Skeletal muscle tissue (tissue), 4 donors: ENCODE data around the gene AHI1. TPM values are rescaled to one million over a fixed set of nuclear protein-coding genes. Genes with fewer than 3 reads are reported as not detected.
"Not testable (repeated sequence)": the region's sequence is repeated elsewhere in the genome, so short reads cannot be mapped to it uniquely, and the experiment has no call there.

Experiments
- H3K27ac ChIP-seq: one replicate; pipeline ENCODE4 v1.7.0; 2013; ENCODE audit warnings: mild to moderate bottlenecking, low read depth, low read length, inconsistent platforms
- H3K27me3 ChIP-seq, 3 donors: one replicate each; pipeline ENCODE4 v1.7.0; 2013; ENCODE audit warnings: low read length in 3 of 3; ENCODE audit not compliant: control insufficient read depth in 3 of 3, insufficient read depth in 3 of 3
- H3K36me3 ChIP-seq, 3 donors: one replicate each; pipeline ENCODE4 v1.7.0; 2013; ENCODE audit warnings: low read length in 3 of 3; ENCODE audit not compliant: control insufficient read depth in 3 of 3, insufficient read depth in 3 of 3
- H3K4me1 ChIP-seq, 3 donors: one replicate each; pipeline ENCODE4 v1.7.0; 2013; ENCODE audit warnings: low read length in 3 of 3, mild to moderate bottlenecking in 3 of 3; ENCODE audit not compliant: control insufficient read depth in 3 of 3, insufficient read depth in 3 of 3
- H3K4me3 ChIP-seq, 3 donors: one replicate each; pipeline ENCODE4 v1.7.0; 2013; ENCODE audit warnings: low read length in 3 of 3
- H3K9ac ChIP-seq, 3 donors: one replicate each; pipeline ENCODE4 v1.7.0; 2013; ENCODE audit warnings: low read length in 3 of 3, mild to moderate bottlenecking in 3 of 3, moderate library complexity in 2 of 3, low read depth in 1 of 3
- H3K9me3 ChIP-seq, 3 donors: one replicate each; pipeline ENCODE4 v1.7.0; 2013; ENCODE audit warnings: low read length in 3 of 3; ENCODE audit not compliant: control insufficient read depth in 3 of 3
- total RNA-seq: library from RNA; depleted of rRNA; stranded (reverse); fragments of >200 nt; gene quantifications from one replicate; pipeline ENCODE4 v1.2.3, GENCODE V29; 2014
- donor health status: Osteomylitis.

AHI1 gene
- total RNA-seq, 1 donor from 2014 or later: 29.7 TPM

GRCh38 chr6:135490381-135490780 lies 7.2 kb downstream of the AHI1 start:
- Histone ChIP-seq H3K36me3 (peaks cover 3 to 29% (median 12%) of the 10 kb centered on the region in 3 donors), H3K9me3 (no peaks in the 10 kb centered on the region), H3K27ac (no peak overlapping the region), H3K4me1 (peaks cover 0 to 2% (median 0%) of the 10 kb centered on the region in 3 donors), H3K27me3 (no peaks in the 10 kb centered on the region), H3K9ac (no peak overlapping the region), H3K4me3 (no peak overlapping the region)

DNA sequence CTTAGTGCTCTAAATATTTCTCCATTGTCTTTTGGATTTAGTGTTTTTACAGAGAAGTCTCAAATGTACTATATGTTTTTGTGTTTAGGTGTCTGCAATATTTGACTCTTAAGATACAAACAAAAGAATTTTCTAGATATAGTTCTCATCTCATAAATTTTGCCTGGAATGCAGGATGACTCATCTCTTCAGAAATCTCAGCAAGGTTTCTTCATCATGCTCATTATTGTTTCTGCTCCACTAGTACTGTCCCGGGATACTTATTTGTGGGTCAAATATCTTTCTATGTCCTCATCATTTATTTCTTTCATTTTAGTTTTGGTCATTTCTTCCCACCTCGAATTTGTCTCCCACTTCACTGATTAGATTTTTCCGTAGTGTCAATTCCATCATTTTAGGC lies 9.5 kb downstream of the AHI1 start:
- no peaks in the 10 kb centered on the region for H3K27me3 ChIP-seq
- H3K36me3 ChIP-seq: peaks cover 3 to 38% (median 16%) of the 10 kb centered on the region in 3 donors
- H3K9ac ChIP-seq: no peak overlapping the region

DNA sequence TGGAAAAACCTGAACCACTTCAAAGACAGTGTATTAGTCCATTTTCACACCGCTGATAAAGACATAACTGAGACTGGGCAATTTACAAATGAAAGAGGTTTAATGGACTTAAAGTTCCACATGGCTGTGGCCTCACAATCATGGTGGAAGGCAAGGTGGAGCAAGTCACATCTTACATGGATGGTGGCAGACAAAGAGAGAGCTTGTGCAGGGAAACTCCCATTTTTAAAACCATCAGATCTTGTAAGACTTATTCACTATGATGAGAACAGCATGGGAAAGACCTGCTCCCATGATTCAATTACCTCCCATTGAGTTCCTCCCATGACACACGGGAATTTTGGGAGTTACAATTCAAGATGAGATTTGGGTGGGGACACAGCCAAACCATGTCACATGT lies 13.6 kb downstream of the AHI1 start:
- H3K9ac ChIP-seq, H3K27me3 ChIP-seq, H3K27ac ChIP-seq, H3K9me3 ChIP-seq, H3K4me3 ChIP-seq, H3K4me1 ChIP-seq: not testable (repeated sequence)
- peaks cover 14 to 40% (median 20%) of the 10 kb centered on the region in 3 donors for H3K36me3 ChIP-seq

More for the DNA sequence above, 9.5 kb downstream of the AHI1 start:
- H3K9me3 ChIP-seq: no peaks in the 10 kb centered on the region
- no peak overlapping the region for H3K4me3 ChIP-seq
- H3K4me1 ChIP-seq: no peaks in the 10 kb centered on the region
- H3K27ac ChIP-seq: no peak overlapping the region

DNA sequence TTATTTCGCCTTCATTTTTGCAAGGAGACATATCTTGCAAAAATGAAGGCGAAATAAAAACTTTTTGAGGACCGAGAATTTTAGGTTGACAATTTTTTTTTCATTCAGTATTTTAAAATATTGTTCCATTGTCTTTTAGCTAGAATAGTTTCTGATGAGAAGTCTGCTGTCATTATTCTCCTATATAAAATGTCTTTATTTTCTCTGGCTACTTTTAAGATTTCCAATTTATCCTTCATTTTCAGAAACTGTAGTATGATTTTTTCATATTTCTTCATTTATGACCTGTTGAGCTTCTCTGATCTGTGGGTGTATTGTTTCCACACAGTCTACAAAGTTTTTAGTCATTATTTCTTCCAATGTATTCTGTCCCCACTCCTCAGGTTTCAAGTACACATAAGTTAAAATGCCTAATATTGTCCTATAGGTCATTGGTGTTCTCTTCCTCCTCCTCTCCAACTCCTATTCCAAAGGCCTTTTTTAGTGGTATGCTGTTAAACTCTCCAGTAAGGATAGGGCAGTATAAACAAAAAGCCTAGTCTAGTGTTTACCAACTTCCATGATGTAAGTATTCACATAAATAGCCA lies 15.7 kb downstream of the AHI1 start:
- H3K4me1 ChIP-seq: no peaks in the 10 kb centered on the region
- H3K4me3 ChIP-seq: no peak overlapping the region
- H3K27me3 ChIP-seq: no peaks in the 10 kb centered on the region
- no peak overlapping the region for H3K27ac ChIP-seq
- H3K9ac ChIP-seq: no peak overlapping the region
- H3K36me3 ChIP-seq: peaks cover 14 to 35% (median 21%) of the 10 kb centered on the region in 3 donors
- H3K9me3 ChIP-seq: peaks cover 2 to 8% (median 6%) of the 10 kb centered on the region in 3 donors

DNA sequence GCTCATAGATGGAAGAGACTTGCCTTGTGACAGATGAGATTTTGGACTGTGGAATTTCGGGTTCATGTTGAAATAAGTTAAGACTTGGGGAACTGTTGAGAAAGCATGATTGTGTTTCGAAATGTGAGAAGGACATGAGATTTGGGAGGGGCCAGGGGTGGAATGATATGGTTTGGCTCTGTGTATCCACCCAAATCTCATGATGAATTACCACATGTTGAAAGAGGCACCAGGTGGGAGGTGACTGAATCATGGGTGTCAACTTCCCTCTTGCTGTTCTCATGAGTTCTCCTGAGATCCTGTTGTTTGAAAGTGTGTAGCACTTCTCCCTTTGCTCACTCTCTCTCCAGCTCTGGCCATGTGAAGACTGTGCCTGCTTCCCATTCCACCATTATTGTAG lies 17.9 kb downstream of the AHI1 start:
- H3K27me3 ChIP-seq: no peaks in the 10 kb centered on the region
- H3K9me3 ChIP-seq: peaks cover 2 to 8% (median 6%) of the 10 kb centered on the region in 3 donors
- peaks cover 0 to 6% (median 0%) of the 10 kb centered on the region in 3 donors for H3K4me1 ChIP-seq
- H3K36me3 ChIP-seq: peaks cover 14 to 26% (median 21%) of the 10 kb centered on the region in 3 donors
- no peak overlapping the region for H3K9ac ChIP-seq
- H3K27ac ChIP-seq: no peak overlapping the region
- H3K4me3 ChIP-seq: no peak overlapping the region

DNA sequence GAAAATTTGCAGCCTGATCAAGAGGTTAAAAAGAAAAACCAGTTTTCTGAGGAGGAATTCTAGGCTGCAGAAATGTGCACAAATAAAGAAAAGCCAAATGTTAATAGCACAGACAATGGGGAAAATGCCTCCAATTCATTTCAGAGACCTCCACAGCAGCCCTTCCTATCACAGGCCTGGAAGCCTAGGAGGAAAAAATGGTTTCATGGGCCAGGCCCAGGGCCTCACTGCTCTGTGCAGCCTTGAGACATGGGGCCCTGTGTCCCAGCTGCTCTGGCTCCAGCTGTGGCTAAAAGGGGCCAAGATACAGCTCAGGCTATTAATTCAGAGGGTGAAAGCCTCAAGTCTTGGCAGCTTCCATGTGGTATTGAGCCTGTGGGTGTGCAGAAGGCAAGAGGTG lies 18.9 kb downstream of the AHI1 start:
- H3K9me3 ChIP-seq: peaks cover 2 to 8% (median 6%) of the 10 kb centered on the region in 3 donors
- peaks cover 0 to 6% (median 0%) of the 10 kb centered on the region in 3 donors for H3K4me1 ChIP-seq
- no peak overlapping the region for H3K27ac ChIP-seq
- no peak overlapping the region for H3K4me3 ChIP-seq
- H3K36me3 ChIP-seq: peaks cover 14 to 21% (median 21%) of the 10 kb centered on the region in 3 donors
- H3K27me3 ChIP-seq: no peaks in the 10 kb centered on the region
- H3K9ac ChIP-seq: no peak overlapping the region

- Histone ChIP-seq H3K9ac (no peak overlapping the region), H3K4me1 (peaks cover 0 to 6% (median 0%) of the 10 kb centered on the region in 3 donors), H3K27me3 (no peaks in the 10 kb centered on the region), H3K4me3 (no peak overlapping the region), H3K9me3 (peaks cover 0 to 2% (median 0%) of the 10 kb centered on the region in 3 donors), H3K27ac (no peak overlapping the region), H3K36me3 (peaks cover 8 to 12% (median 12%) of the 10 kb centered on the region in 3 donors)
Observed at GRCh38 chr6:135475292-135475886, 22.2 kb downstream of the AHI1 start.

DNA sequence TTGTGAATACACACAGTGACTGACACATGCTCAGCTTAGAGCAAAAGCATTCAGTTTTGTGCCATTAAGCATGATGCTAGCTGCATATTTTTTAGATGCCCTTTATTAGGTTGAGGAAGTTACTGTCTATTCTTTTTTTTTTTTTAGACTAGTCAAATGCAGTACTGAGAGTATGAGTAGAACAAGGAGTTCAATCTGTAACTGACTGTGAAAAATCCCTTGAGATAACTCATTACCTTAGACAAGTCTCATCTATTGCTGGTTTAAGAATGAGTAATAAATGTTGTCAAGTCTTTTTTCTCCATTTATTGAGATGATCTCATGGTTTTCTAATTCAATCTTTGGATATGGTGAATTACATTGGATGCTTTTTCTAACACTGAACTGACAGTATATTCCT lies 23.2 kb downstream of the AHI1 start:
- Histone ChIP-seq H3K4me3 (no peak overlapping the region), H3K9ac (no peak overlapping the region), H3K27ac (no peak overlapping the region), H3K27me3 (no peaks in the 10 kb centered on the region), H3K9me3 (peaks cover 0 to 2% (median 0%) of the 10 kb centered on the region in 3 donors), H3K4me1 (peaks cover 0 to 6% (median 0%) of the 10 kb centered on the region in 3 donors), H3K36me3 (peaks cover 0 to 5% (median 4%) of the 10 kb centered on the region in 3 donors)

DNA sequence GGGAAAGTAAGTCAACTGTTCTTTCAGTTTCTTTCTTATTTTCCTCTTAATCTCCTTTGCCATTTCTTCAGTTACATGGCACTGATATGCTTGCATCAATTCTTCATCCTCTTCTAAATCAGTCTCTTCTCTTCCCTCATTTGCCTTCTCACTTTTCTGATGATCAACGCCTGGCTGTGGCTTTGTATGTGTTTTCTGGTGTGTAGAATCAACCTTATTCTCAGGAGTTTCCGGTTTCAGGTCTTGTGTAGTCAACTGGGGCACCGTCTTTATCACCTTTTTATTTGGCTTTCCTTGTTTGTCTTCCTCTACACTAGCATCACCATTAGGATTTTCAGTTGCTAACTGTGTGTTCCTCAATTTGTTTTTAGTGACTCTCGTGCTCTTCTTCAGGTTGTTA lies 31.6 kb downstream of the AHI1 start:
- Histone ChIP-seq H3K9ac (no peak overlapping the region), H3K27me3 (no peaks in the 10 kb centered on the region), H3K27ac (no peak overlapping the region), H3K4me3 (no peak overlapping the region), H3K9me3 (peaks cover 0 to 2% (median 0%) of the 10 kb centered on the region in 3 donors), H3K4me1 (no peaks in the 10 kb centered on the region), H3K36me3 (peaks cover 0 to 20% (median 16%) of the 10 kb centered on the region in 3 donors)

DNA sequence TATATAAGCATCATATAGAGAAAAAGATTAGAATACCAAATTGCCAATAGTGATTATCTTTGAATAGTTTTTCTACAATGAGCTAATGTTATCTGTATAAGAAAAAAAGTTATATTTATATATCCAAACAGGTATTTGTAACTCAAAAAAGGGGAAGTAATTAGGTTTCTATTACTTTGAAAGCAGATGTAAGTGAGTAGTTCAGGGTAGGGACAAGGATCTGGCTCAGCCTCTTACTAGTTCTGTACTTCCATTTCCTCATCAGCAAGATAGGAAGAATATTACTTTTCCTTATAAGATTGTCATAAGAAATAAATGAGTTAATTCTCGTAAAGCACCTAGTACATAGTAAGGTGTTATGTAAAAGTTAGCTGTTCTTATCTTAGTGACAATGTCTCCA lies 32.2 kb downstream of the AHI1 start:
- no peak overlapping the region for H3K9ac ChIP-seq
- H3K27ac ChIP-seq: no peak overlapping the region
- no peaks in the 10 kb centered on the region for H3K4me1 ChIP-seq
- H3K27me3 ChIP-seq: no peaks in the 10 kb centered on the region
- H3K9me3 ChIP-seq: no peaks in the 10 kb centered on the region
- peaks cover 0 to 20% (median 16%) of the 10 kb centered on the region in 3 donors for H3K36me3 ChIP-seq
- H3K4me3 ChIP-seq: no peak overlapping the region
